ENCODE measurements around the gene FRMD4A. TPM values are rescaled to one million over a fixed set of nuclear protein-coding genes. Genes with fewer than 3 reads are reported as not detected.

The FRMD4A gene
- polyA plus RNA-seq, 1 of the 3 experiments (the other 2 are of a cell fraction), result 37.7 TPM

DNA sequence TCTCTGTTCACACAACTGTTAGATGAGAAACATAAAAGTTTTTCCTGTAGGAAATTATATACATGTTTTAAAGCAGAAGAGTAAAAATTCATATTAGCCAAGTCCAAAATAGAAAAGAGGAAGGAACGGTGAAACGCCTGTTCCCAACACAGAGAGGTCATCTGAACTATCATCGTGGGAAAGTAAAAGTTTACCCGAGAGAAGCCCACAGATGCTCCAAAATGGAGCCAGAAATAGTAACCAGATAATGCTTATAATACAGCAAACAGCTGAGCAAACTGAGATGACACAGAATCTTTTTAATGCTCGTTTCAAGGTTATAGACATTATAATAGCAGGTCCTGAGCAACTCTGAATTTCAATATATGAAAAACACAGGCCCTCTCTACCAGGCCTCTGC lies 24.5 kb downstream of the FRMD4A start:
- Histone ChIP-seq H3K9me2 (no peaks in the 10 kb centered on the region), H4K20me1 (ENCODE audit: insufficient read depth) (no peaks in the 10 kb centered on the region), H3K4me1 (ENCODE audit: control insufficient read depth in 1 of 2, insufficient read depth in 2 of 2, low read depth in 1 of 2, low read length in 1 of 2) (no peaks in the 10 kb centered on the region), H3F3A (replicated peaks; ENCODE audit: insufficient read depth) (no peaks in the 10 kb centered on the region), H3K79me2 (ENCODE audit: insufficient read depth) (no peaks in the 10 kb centered on the region), H3K27ac (ENCODE audit: low read depth in 2 of 2, low read length in 1 of 2) (no peak overlapping the region), H3K9me3 (no peaks in the 10 kb centered on the region), H3K4me2 (no peak overlapping the region), H3K9ac (no peak overlapping the region), H3K36me3 (replicated peaks in 1 of 2; ENCODE audit: control insufficient read depth in 1 of 2, insufficient read depth in 2 of 2, low read length in 1 of 2) (no peaks in the 10 kb centered on the region), H3K27me3 (ENCODE audit: insufficient read depth) (no peaks in the 10 kb centered on the region; the same call in 1 of the 2 replicates), H2AFZ (ENCODE audit: low read depth) (no peak overlapping the region), H3K4me3 (ENCODE audit: low read depth in 2 of 2, low read length in 1 of 2) (no peak overlapping the region)
- ChIA-PET CTCF (interaction anchor here (1.0 kb wide), 1 partner anchor 9 kb away, joined by 3 read pairs; no protein-coding TSS in a partner anchor), POLR2A (no interaction called here)
- no peak for DNase-seq
- no peak for TF ChIP-seq MAX (IDR thresholded peaks at IDR 0.05; ENCODE audit: low read depth)
- WGBS (ENCODE audit: low lambda C conversion rate), result 46% methylated on average over 5 of the region's 5 CpGs

DNA sequence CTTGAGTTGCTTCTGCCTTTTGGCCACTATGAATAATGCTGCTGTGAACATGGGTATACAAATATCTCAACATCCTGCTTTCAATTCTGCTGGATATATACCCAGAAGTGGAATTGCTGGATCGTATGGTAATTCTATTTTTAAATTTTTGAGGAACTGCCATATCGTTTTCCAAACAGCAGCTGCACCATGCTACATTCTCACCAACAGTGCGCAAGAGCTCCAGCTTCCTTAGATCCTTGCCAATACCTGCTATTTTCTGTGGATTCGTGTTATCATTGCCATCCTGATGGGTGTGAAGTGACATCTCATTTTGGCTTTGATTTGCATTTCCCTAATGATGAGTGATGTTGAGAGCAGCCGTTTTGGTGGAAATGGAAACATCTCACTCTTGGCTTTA lies 26.7 kb downstream of the FRMD4A start:
- H3K4me2 ChIP-seq, result no peak overlapping the region
- H3F3A ChIP-seq (replicated peaks; ENCODE audit: insufficient read depth), result no peaks in the 10 kb centered on the region
- no peaks in the 10 kb centered on the region for H3K79me2 ChIP-seq (ENCODE audit: insufficient read depth)
- ChIA-PET POLR2A (no interaction called here), CTCF (no interaction called here)
- H3K9me2 ChIP-seq, result no peaks in the 10 kb centered on the region
- WGBS (ENCODE audit: low lambda C conversion rate), result 38% methylated on average over 5 of the region's 5 CpGs
- H3K27me3 ChIP-seq (ENCODE audit: insufficient read depth), result no peaks in the 10 kb centered on the region; the same call in 1 of the 2 replicates
- no peak overlapping the region for H3K27ac ChIP-seq (ENCODE audit: low read depth in 2 of 2, low read length in 1 of 2)
- H3K9me3 ChIP-seq, result no peaks in the 10 kb centered on the region
- DNase-seq, result no peak
- TF ChIP-seq NFIC (IDR thresholded peaks at IDR 0.05; ENCODE audit: borderline replicate concordance) (no peak), EZH2phosphoT487 (IDR thresholded peaks at IDR 0.05; ENCODE audit: borderline replicate concordance, low read depth) (no peak), EP300 (IDR thresholded peaks at IDR 0.05; ENCODE audit: borderline replicate concordance in 1 of 2, low read depth in 1 of 2, low read length in 1 of 2) (no peak), SMC3 (IDR thresholded peaks at IDR 0.05; ENCODE audit: low read depth, low read length) (no peak), MXI1 (IDR thresholded peaks at IDR 0.05; ENCODE audit: low read depth, low read length) (no peak), YY1 (IDR thresholded peaks at IDR 0.05; ENCODE audit: low read depth) (no peak), PBX3 (IDR thresholded peaks at IDR 0.05) (no peak)
- TF ChIP-seq, protein P1, sequence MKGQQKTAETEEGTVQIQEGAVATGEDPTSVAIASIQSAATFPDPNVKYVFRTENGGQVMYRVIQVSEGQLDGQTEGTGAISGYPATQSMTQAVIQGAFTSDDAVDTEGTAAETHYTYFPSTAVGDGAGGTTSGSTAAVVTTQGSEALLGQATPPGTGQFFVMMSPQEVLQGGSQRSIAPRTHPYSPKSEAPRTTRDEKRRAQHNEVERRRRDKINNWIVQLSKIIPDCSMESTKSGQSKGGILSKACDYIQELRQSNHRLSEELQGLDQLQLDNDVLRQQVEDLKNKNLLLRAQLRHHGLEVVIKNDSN (IDR thresholded peaks at IDR 0.05; ENCODE audit: borderline replicate concordance, low read depth), result no peak
- no peaks in the 10 kb centered on the region for H3K4me1 ChIP-seq (ENCODE audit: control insufficient read depth in 1 of 2, insufficient read depth in 2 of 2, low read depth in 1 of 2, low read length in 1 of 2)
- H3K4me3 ChIP-seq (ENCODE audit: low read depth in 2 of 2, low read length in 1 of 2), result no peak overlapping the region
- no peaks in the 10 kb centered on the region for H3K36me3 ChIP-seq (replicated peaks in 1 of 2; ENCODE audit: control insufficient read depth in 1 of 2, insufficient read depth in 2 of 2, low read length in 1 of 2)
- no peak overlapping the region for H3K9ac ChIP-seq
- no peaks in the 10 kb centered on the region for H4K20me1 ChIP-seq (ENCODE audit: insufficient read depth)
- H2AFZ ChIP-seq (ENCODE audit: low read depth), result no peak overlapping the region

DNA sequence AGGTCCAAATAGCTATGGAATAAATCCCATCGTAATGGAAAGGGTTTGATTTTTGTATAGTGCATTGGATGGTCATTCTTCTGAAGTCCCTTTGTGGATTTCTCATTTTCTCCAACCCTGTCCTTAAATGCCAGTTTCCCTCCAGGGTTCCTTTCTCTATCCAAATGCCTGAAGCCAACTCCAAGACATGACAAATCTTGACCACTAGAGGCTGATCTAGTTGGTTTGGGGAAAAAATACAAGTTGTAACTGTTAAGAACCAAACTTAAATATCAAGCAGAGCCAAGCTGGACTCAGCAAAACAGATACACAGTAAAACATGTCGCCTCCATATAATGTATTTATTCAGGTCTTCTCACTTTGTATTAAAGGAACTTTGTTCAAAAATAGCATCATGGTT lies 28.7 kb downstream of the FRMD4A start:
- Histone ChIP-seq H3K27me3 (ENCODE audit: insufficient read depth) (no peaks in the 10 kb centered on the region), H2AFZ (ENCODE audit: low read depth) (no peak overlapping the region), H3K4me1 (ENCODE audit: control insufficient read depth in 1 of 2, insufficient read depth in 2 of 2, low read depth in 1 of 2, low read length in 1 of 2) (no peaks in the 10 kb centered on the region), H3K9me2 (no peaks in the 10 kb centered on the region), H3F3A (replicated peaks; ENCODE audit: insufficient read depth) (no peaks in the 10 kb centered on the region), H4K20me1 (ENCODE audit: insufficient read depth) (no peaks in the 10 kb centered on the region), H3K4me2 (no peak overlapping the region), H3K79me2 (ENCODE audit: insufficient read depth) (no peaks in the 10 kb centered on the region), H3K27ac (ENCODE audit: low read depth in 2 of 2, low read length in 1 of 2) (no peak overlapping the region), H3K9me3 (no peaks in the 10 kb centered on the region), H3K36me3 (replicated peaks in 1 of 2; ENCODE audit: control insufficient read depth in 1 of 2, insufficient read depth in 2 of 2, low read length in 1 of 2) (no peaks in the 10 kb centered on the region), H3K9ac (no peak overlapping the region), H3K4me3 (ENCODE audit: low read depth in 2 of 2, low read length in 1 of 2) (no peak overlapping the region)
- TF ChIP-seq TCF12 (IDR thresholded peaks at IDR 0.05), result no peak
- peak; percentile 52 for TF ChIP-seq CTCF (IDR thresholded peaks at IDR 0.05)
- no peak for TF ChIP-seq SIN3A (IDR thresholded peaks at IDR 0.05; ENCODE audit: borderline replicate concordance, low read depth, low read length)
- TF ChIP-seq, protein P1 (IDR thresholded peaks at IDR 0.05; ENCODE audit: borderline replicate concordance, low read depth), result no peak
- no peak for TF ChIP-seq TEAD4 (IDR thresholded peaks at IDR 0.05; ENCODE audit: borderline replicate concordance, insufficient read depth)
- no peak for TF ChIP-seq FOXJ3 (CRISPR knock-in tag; IDR thresholded peaks at IDR 0.05)
- DNase-seq, result no peak
- ChIA-PET CTCF (interaction anchor here (0.9 to 1.2 kb wide), 2 partner anchors 20 to 28 kb away, joined by 3 to 4 read pairs; no protein-coding TSS in a partner anchor), POLR2A (no interaction called here)
- 2% methylated on average over 2 of the region's 2 CpGs for WGBS (ENCODE audit: low lambda C conversion rate)
